Astrocyte (in vitro differentiated cells and primary cell): Measurements from ENCODE around the gene ZBTB7B. TPM values are rescaled to one million over a fixed set of nuclear protein-coding genes. Genes with fewer than 3 reads are reported as not detected.

Experiments used
- DNase-seq: peaks from one replicate; pipeline ENCODE4 v3.0.0-alpha.2; 2010; ENCODE audit warnings: low read depth
- FAIRE-seq: peaks from 2 replicates; lab custom pipeline; 2011; peaks lifted over from hg19 to GRCh38; lab: Jason Lieb, UNC
- H2AFZ ChIP-seq: 2 replicates; pipeline ENCODE4 v1.6.0; 2012; ENCODE audit warnings: low read depth, low read length, inconsistent platforms
- H3K27ac ChIP-seq: 2 replicates; pipeline ENCODE4 v1.5.1; 2011; ENCODE audit warnings: low read depth, low read length, inconsistent platforms
- H3K27me3 ChIP-seq: 2 replicates; pipeline ENCODE4 v1.6.0; 2011; ENCODE audit warnings: low read length, inconsistent platforms; ENCODE audit not compliant: insufficient read depth
- H3K36me3 ChIP-seq: 2 replicates; pipeline ENCODE4 v1.5.1; 2011; ENCODE audit warnings: low read length, inconsistent platforms; ENCODE audit not compliant: insufficient read depth
- H3K4me1 ChIP-seq: 2 replicates; pipeline ENCODE4 v1.5.1; 2011; ENCODE audit warnings: low read length, inconsistent platforms; ENCODE audit not compliant: insufficient read depth
- H3K4me2 ChIP-seq: 2 replicates; pipeline ENCODE4 v1.6.0; 2012; ENCODE audit warnings: low read length, inconsistent platforms
- H3K4me3 ChIP-seq: 2 replicates; pipeline ENCODE4 v1.5.1; 2011; ENCODE audit warnings: low read depth, mild to moderate bottlenecking, low read length, inconsistent platforms; ENCODE audit not compliant: insufficient read depth
- H3K79me2 ChIP-seq: 2 replicates; pipeline ENCODE4 v1.6.0; 2012; ENCODE audit warnings: mild to moderate bottlenecking, low read length, inconsistent platforms; ENCODE audit not compliant: insufficient read depth
- H3K9ac ChIP-seq: 2 replicates; pipeline ENCODE4 v1.6.0; 2012; ENCODE audit warnings: mild to moderate bottlenecking, low read length, inconsistent platforms
- H3K9me3 ChIP-seq: 2 replicates; pipeline ENCODE4 v1.5.1; 2012; ENCODE audit warnings: low read depth, mild to moderate bottlenecking, low read length, inconsistent platforms; ENCODE audit not compliant: insufficient read depth
- H4K20me1 ChIP-seq: 2 replicates; pipeline ENCODE4 v1.6.0; 2012; ENCODE audit warnings: low read length, inconsistent platforms; ENCODE audit not compliant: insufficient read depth
- H3K27ac Mint-ChIP-seq: one replicate; pipeline ENCODE4 v1.8.0; 2021; ENCODE audit warnings: mild to moderate bottlenecking, mixed read lengths; ENCODE audit not compliant: unreplicated experiment
- H3K27me3 Mint-ChIP-seq: one replicate; pipeline ENCODE4 v1.8.0; 2021; ENCODE audit warnings: low read depth, mixed read lengths; ENCODE audit not compliant: unreplicated experiment
- H3K36me3 Mint-ChIP-seq: one replicate; pipeline ENCODE4 v1.8.0; 2021; ENCODE audit warnings: low read depth, mixed read lengths; ENCODE audit not compliant: unreplicated experiment
- H3K4me1 Mint-ChIP-seq: one replicate; pipeline ENCODE4 v1.8.0; 2021; ENCODE audit warnings: low read depth, mixed read lengths; ENCODE audit not compliant: unreplicated experiment
- H3K4me3 Mint-ChIP-seq: one replicate; pipeline ENCODE4 v1.8.0; 2021; ENCODE audit warnings: mild to moderate bottlenecking, moderate library complexity, mixed read lengths; ENCODE audit not compliant: unreplicated experiment
- H3K9me3 Mint-ChIP-seq: one replicate; pipeline ENCODE4 v1.8.0; 2021; ENCODE audit warnings: mild to moderate bottlenecking, mixed read lengths; ENCODE audit not compliant: unreplicated experiment
- CTCF ChIP-seq: IDR thresholded peaks from 2 replicates; pipeline ENCODE4 v1.5.1; 2011; ENCODE audit warnings: low read depth, mild to moderate bottlenecking, inconsistent platforms, low read length, moderate library complexity; ENCODE audit not compliant: insufficient read depth
- EZH2 ChIP-seq: IDR thresholded peaks from 2 replicates; pipeline ENCODE4 v1.6.1; 2012; ENCODE audit warnings: mild to moderate bottlenecking, low read length, inconsistent platforms; ENCODE audit not compliant: insufficient read depth
- total RNA-seq: library from RNA; stranded (reverse); gene quantifications from 2 replicates; pipeline ENCODE4 v1.2.1, GENCODE V29; 2021

The ZBTB7B gene
- total RNA-seq, 1 donor from 2014 or later, result 46.1 TPM

- H3K4me2 ChIP-seq, result no peak overlapping the region
- TF ChIP-seq EZH2, result no peak
- Mint-ChIP-seq H3K36me3 (no peaks in the 10 kb centered on the region), H3K4me1 (peaks cover 22% of the 10 kb centered on the region), H3K4me3 (no peak overlapping the region), H3K27ac (no peak overlapping the region), H3K27me3 (peaks cover 13% of the 10 kb centered on the region), H3K9me3 (peaks cover 2% of the 10 kb centered on the region)
- H3K4me3 ChIP-seq, result no peak overlapping the region
- H3K9me3 ChIP-seq, result no peaks in the 10 kb centered on the region
- no peak overlapping the region for H3K27ac ChIP-seq
- H3K36me3 ChIP-seq, result no peaks in the 10 kb centered on the region
- FAIRE-seq (no peak), DNase-seq (no peak)
- H3K4me1 ChIP-seq, result peaks cover 19% of the 10 kb centered on the region
- no peak overlapping the region for H2AFZ ChIP-seq
- peaks cover 3% of the 10 kb centered on the region for H4K20me1 ChIP-seq
- H3K79me2 ChIP-seq, result no peaks in the 10 kb centered on the region
- peaks cover 9% of the 10 kb centered on the region for H3K27me3 ChIP-seq
- no peak overlapping the region for H3K9ac ChIP-seq
These were observed 40.2 kb downstream of the ZBTB7B start for GRCh38 chr1:155042789-155043188.

GRCh38 chr1:155043301-155043702 lies 40.7 kb downstream of the ZBTB7B start:
- Mint-ChIP-seq H3K4me1 (peaks cover 17% of the 10 kb centered on the region), H3K9me3 (no peaks in the 10 kb centered on the region), H3K36me3 (no peaks in the 10 kb centered on the region), H3K27ac (no peak overlapping the region), H3K27me3 (peaks cover 13% of the 10 kb centered on the region), H3K4me3 (no peak overlapping the region)
- H3K4me2 ChIP-seq, result no peak overlapping the region
- peaks cover 3% of the 10 kb centered on the region for H4K20me1 ChIP-seq
- no peak overlapping the region for H3K4me3 ChIP-seq
- peaks cover 7% of the 10 kb centered on the region for H3K27me3 ChIP-seq
- no peak overlapping the region for H3K27ac ChIP-seq
- H3K4me1 ChIP-seq, result peaks cover 19% of the 10 kb centered on the region
- H3K79me2 ChIP-seq, result no peaks in the 10 kb centered on the region
- no peak overlapping the region for H2AFZ ChIP-seq
- FAIRE-seq, result no peak
- H3K9ac ChIP-seq, result no peak overlapping the region
- no peaks in the 10 kb centered on the region for H3K9me3 ChIP-seq
- no peak for DNase-seq
- no peak for TF ChIP-seq EZH2
- TF ChIP-seq CTCF, result no peak
- no peaks in the 10 kb centered on the region for H3K36me3 ChIP-seq

GRCh38 chr1:155043793-155044192 lies 41.2 kb downstream of the ZBTB7B start:
- FAIRE-seq (no peak), DNase-seq (no peak)
- H3K9me3 ChIP-seq, result no peaks in the 10 kb centered on the region
- Mint-ChIP-seq H3K27ac (no peak overlapping the region), H3K9me3 (no peaks in the 10 kb centered on the region), H3K4me1 (peaks cover 12% of the 10 kb centered on the region), H3K4me3 (peak overlapping the region; percentile 20), H3K36me3 (no peaks in the 10 kb centered on the region), H3K27me3 (peaks cover 13% of the 10 kb centered on the region)
- H3K36me3 ChIP-seq, result no peaks in the 10 kb centered on the region
- H2AFZ ChIP-seq, result no peak overlapping the region
- H3K27me3 ChIP-seq, result peaks cover 3% of the 10 kb centered on the region
- TF ChIP-seq CTCF (no peak), EZH2 (no peak)
- H3K4me2 ChIP-seq, result no peak overlapping the region
- peaks cover 15% of the 10 kb centered on the region for H3K4me1 ChIP-seq
- peaks cover 3% of the 10 kb centered on the region for H4K20me1 ChIP-seq
- H3K27ac ChIP-seq, result no peak overlapping the region
- no peak overlapping the region for H3K9ac ChIP-seq
- no peak overlapping the region for H3K4me3 ChIP-seq
- no peaks in the 10 kb centered on the region for H3K79me2 ChIP-seq
